SH-SY5Y (cell line): ENCODE data around the gene AIDA.

Experiments
- GATA2 ChIP-seq: IDR thresholded peaks from 2 replicates; pipeline ENCODE4 v1.6.1; 2011; ENCODE audit warnings: mild to moderate bottlenecking, low read depth, low read length
- GATA3 ChIP-seq: IDR thresholded peaks from 2 replicates; pipeline ENCODE4 v1.6.1; 2011; ENCODE audit warnings: low read depth, mild to moderate bottlenecking, low read length, moderate library complexity

GRCh38 chr1:222706815-222707214, 5.5 kb downstream of the AIDA start:
- TF ChIP-seq GATA3 (no peak), GATA2 (no peak)
